ENCODE measurements around the gene BIRC7.

DNA sequence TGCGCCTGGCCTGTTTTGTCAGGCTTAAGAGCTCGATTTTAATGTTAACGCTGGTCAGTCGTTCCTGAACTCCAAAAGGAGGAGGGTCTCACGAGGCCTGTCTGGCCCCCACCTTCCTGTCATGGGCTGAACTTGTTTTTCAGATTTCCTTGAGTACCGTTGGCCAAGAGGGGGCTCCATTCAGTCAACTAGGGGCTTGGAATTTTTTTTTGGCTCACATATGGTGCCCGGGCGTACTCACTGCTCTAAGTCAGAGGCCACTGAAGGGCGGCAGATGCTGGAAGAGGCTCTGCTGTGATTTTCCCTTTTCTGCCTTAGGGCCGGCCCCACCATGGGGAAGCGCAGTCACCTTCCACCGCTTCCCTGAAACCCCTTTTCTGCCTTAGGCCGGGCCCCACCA, 6.9 kb upstream of the BIRC7 start:
- TF ChIP-seq, protein P1, sequence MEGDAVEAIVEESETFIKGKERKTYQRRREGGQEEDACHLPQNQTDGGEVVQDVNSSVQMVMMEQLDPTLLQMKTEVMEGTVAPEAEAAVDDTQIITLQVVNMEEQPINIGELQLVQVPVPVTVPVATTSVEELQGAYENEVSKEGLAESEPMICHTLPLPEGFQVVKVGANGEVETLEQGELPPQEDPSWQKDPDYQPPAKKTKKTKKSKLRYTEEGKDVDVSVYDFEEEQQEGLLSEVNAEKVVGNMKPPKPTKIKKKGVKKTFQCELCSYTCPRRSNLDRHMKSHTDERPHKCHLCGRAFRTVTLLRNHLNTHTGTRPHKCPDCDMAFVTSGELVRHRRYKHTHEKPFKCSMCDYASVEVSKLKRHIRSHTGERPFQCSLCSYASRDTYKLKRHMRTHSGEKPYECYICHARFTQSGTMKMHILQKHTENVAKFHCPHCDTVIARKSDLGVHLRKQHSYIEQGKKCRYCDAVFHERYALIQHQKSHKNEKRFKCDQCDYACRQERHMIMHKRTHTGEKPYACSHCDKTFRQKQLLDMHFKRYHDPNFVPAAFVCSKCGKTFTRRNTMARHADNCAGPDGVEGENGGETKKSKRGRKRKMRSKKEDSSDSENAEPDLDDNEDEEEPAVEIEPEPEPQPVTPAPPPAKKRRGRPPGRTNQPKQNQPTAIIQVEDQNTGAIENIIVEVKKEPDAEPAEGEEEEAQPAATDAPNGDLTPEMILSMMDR (conservative IDR thresholded peaks at IDR 0.05) = no peak
- TF ChIP-seq ZFX (IDR thresholded peaks at IDR 0.05) = no peak
